ENCODE results near the gene ORC4. TPM values are rescaled to one million over a fixed set of nuclear protein-coding genes. Genes with fewer than 3 reads are reported as not detected.

The ORC4 gene
- total RNA-seq, 4 donors from 2014 or later: 32.6 to 72.3 (median 51.8) TPM

- TF ChIP-seq POLR2A (IDR thresholded peaks at IDR 0.05) (no peak), EP300 (IDR thresholded peaks at IDR 0.05) (no peak), POLR2AphosphoS5 (IDR thresholded peaks at IDR 0.05) (no peak)
- TF ChIP-seq, protein P1, sequence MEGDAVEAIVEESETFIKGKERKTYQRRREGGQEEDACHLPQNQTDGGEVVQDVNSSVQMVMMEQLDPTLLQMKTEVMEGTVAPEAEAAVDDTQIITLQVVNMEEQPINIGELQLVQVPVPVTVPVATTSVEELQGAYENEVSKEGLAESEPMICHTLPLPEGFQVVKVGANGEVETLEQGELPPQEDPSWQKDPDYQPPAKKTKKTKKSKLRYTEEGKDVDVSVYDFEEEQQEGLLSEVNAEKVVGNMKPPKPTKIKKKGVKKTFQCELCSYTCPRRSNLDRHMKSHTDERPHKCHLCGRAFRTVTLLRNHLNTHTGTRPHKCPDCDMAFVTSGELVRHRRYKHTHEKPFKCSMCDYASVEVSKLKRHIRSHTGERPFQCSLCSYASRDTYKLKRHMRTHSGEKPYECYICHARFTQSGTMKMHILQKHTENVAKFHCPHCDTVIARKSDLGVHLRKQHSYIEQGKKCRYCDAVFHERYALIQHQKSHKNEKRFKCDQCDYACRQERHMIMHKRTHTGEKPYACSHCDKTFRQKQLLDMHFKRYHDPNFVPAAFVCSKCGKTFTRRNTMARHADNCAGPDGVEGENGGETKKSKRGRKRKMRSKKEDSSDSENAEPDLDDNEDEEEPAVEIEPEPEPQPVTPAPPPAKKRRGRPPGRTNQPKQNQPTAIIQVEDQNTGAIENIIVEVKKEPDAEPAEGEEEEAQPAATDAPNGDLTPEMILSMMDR (IDR thresholded peaks at IDR 0.05): no peak
- no peak overlapping the region for H3K4me3 ChIP-seq
- H3K4me1 ChIP-seq: no peaks in the 10 kb centered on the region
These were observed 68.4 kb downstream of the ORC4 start for GRCh38 chr2:147952118-147952517.

GRCh38 chr2:147945660-147946059 is 74.9 kb downstream of the ORC4 start:
- TF ChIP-seq POLR2AphosphoS5 (IDR thresholded peaks at IDR 0.05) (no peak), POLR2A (IDR thresholded peaks at IDR 0.05) (no peak), EP300 (IDR thresholded peaks at IDR 0.05) (no peak)
- TF ChIP-seq, protein P1 (IDR thresholded peaks at IDR 0.05): no peak
- H3K27me3 ChIP-seq: no peaks in the 10 kb centered on the region
- WGBS, 2 donors (ENCODE audit: low coverage in 1 of 2): 25% methylated on average over 1 of the region's 1 CpG; no CpG with 5 or more reads in 1 of the 2 donors
- H3K27ac ChIP-seq: no peak overlapping the region
- no peak overlapping the region for H3K4me3 ChIP-seq
- ATAC-seq: no peak
- peaks cover 0 to 43% of the 10 kb centered on the region in 2 donors for H3K36me3 ChIP-seq
- no peaks in the 10 kb centered on the region for H3K9me3 ChIP-seq
- no peaks in the 10 kb centered on the region for H3K4me1 ChIP-seq

More at GRCh38 chr2:147952118-147952517, 68.4 kb downstream of the ORC4 start:
- no peaks in the 10 kb centered on the region for H3K27me3 ChIP-seq
- peaks cover 0 to 44% of the 10 kb centered on the region in 2 donors for H3K36me3 ChIP-seq
- H3K9me3 ChIP-seq: no peaks in the 10 kb centered on the region
- no peak overlapping the region for H3K27ac ChIP-seq
- ATAC-seq: no peak

- Histone ChIP-seq H3K27ac (peak overlapping the region in 1 of 4 donors; percentile 35), H3K36me3 (peaks cover 0 to 37% of the 10 kb centered on the region in 2 donors), H3K4me1 (peaks cover 0 to 13% (median 2%) of the 10 kb centered on the region in 3 donors), H3K27me3 (no peaks in the 10 kb centered on the region), H3K4me3 (no peak overlapping the region), H3K9me3 (no peaks in the 10 kb centered on the region)
- no peak for ATAC-seq
- 43 to 76% methylated on average over 1 of the region's 1 CpG for WGBS, 2 donors (ENCODE audit: low coverage in 1 of 2)
- TF ChIP-seq POLR2A (IDR thresholded peaks at IDR 0.05) (no peak), POLR2AphosphoS5 (IDR thresholded peaks at IDR 0.05) (no peak), EP300 (IDR thresholded peaks at IDR 0.05) (no peak)
- TF ChIP-seq, protein P1 (IDR thresholded peaks at IDR 0.05): no peak
These were observed 81.2 kb downstream of the ORC4 start for GRCh38 chr2:147939313-147939712.

- peaks cover 0 to 46% of the 10 kb centered on the region in 2 donors for H3K36me3 ChIP-seq
- ATAC-seq: peak; percentile 51
- WGBS, 2 donors (ENCODE audit: low coverage in 1 of 2): 35% methylated on average over 3 of the region's 3 CpGs
These were observed 82.7 kb downstream of the ORC4 start for GRCh38 chr2:147937744-147938349.

More at GRCh38 chr2:147937744-147938349, 82.7 kb downstream of the ORC4 start:
- Histone ChIP-seq H3K4me3 (no peak overlapping the region), H3K9me3 (no peaks in the 10 kb centered on the region), H3K27me3 (no peaks in the 10 kb centered on the region), H3K4me1 (peaks cover 0 to 13% (median 2%) of the 10 kb centered on the region in 3 donors), H3K27ac (no peak overlapping the region)
- no peak for TF ChIP-seq POLR2A (IDR thresholded peaks at IDR 0.05)
- TF ChIP-seq EP300 (IDR thresholded peaks at IDR 0.05): no peak
- TF ChIP-seq POLR2AphosphoS5 (IDR thresholded peaks at IDR 0.05): no peak
- TF ChIP-seq, protein P1 (IDR thresholded peaks at IDR 0.05): peak; percentile 76 to 91 (median 86)
